GM12801 (cell line): ENCODE results near the gene CAMK2D.

Experiments used
- CTCF ChIP-seq: IDR thresholded peaks from one replicate; pipeline ENCODE4 v1.5.1; 2011; ENCODE audit warnings: control low read depth; ENCODE audit not compliant: insufficient read length; ENCODE audit errors: extremely low read depth

Gene CAMK2D

DNA sequence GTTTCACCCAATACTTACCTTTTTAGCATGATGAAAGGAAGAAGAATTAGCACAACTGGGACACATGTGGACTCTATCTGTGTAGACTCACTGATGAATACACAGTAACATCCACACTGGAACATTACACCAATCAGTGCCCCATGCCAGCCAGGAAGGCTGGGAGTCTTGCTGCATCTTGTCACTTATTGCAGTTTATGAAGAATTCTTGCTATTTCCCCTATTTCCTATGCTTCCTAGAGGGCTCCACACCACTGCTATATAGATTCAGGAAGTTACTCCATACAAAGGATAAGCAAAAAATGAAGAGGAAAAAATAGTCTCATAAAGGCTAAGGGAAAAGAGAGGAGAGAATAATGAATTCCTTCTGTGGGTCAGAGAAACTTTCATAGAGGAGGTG is 201.0 kb downstream of the CAMK2D start:
- TF ChIP-seq CTCF: no peak

DNA sequence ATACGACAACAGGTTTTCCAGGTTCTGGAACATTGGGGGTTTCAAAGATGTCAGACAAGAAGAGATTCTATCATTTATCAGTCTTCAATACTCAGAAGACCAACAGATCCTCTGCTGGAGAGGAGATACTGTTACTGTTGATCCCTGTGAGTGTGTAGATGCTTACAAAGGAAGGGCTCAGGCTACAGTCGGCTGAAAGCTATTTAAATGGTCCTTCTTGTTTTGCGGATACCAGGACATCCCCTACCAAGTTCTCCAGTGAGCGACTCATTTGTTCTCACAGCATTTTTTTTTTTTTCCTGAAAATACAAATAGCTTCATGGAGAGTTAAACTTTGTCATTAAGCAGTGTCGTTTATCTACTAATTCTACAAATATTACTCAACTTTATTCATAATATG is 201.6 kb downstream of the CAMK2D start:
- no peak for TF ChIP-seq CTCF

DNA sequence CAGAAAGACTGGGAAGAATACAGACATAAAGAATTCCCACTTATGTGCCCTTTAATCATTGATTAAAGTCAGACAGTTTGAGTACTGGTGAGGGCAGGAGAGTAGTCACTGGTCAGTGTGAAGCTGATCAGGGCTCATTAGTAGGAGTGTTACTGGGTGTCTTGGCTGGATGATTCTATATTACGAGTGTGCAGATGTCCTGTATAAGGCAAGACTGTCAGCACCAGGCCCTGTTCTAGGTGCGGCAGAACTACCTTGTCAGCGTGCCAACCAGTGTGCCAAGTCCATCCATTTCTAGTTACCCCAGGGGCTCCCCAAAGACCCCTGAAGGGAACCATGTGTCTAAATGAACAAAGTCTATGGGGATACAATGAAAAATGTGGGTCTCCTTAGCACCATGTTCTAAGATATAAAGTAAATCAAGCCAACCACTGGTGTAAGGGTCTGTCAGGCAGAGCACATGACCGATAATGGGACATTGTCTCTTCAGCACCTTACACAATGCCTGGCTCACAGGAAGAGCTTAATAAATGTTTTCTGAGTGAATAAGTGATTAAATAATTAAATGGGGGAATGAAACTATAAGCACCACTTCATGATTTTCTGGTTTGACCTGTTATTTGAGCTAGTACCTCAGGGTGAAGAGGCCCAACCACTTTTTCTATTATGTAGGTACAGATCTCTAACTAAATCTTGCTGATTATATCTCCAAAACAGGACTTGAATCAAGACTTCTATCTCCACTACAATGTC is 205.0 kb downstream of the CAMK2D start:
- no peak for TF ChIP-seq CTCF

DNA sequence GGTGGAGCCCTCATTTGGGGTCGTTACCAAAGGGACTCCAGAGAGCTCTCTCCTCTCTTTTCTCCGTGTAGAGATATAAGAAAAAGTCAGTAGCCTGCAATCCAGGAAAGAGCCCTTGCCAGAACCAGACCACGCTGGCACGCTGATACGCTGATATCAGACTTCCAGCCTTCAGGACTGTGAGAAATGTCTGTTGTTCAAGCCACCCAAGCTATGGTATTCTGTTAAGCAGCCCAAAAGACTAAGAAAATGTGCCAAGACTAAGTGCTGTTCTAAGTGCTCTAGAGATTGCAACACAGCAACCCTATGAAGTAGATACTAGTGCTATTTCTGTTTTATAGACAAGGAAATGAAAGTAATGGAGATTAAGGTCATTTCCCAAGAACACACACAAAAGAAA is 205.7 kb downstream of the CAMK2D start:
- no peak for TF ChIP-seq CTCF

- TF ChIP-seq CTCF: no peak
These were observed 208.5 kb downstream of the CAMK2D start for GRCh38 chr4:113553082-113553481.

DNA sequence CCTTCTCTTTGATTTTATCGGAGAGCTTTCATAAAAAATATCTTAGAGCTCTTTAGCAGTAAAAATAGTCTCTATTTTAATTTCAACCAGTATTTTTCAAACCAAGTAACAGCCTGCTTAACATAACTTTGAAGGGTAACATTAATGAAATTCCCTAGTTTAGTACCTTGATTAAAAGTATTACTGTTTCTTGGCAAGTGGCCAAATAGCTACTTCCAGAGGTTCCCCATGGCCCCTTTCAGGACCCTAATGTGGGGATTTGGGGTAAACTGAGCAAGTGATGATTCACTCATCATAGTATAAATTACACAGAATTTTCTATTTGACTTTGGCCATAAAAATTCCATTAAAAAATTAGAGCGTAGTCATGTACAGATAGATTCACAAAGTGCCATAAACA is 211.0 kb downstream of the CAMK2D start:
- no peak for TF ChIP-seq CTCF

GRCh38 chr4:113548303-113548702 is 213.2 kb downstream of the CAMK2D start:
- TF ChIP-seq CTCF: no peak
